ENCODE results near the gene CHI3L2. TPM values are rescaled to one million over a fixed set of nuclear protein-coding genes. Genes with fewer than 3 reads are reported as not detected.

Gene CHI3L2
- total and polyA plus RNA-seq, 12 donors = 0.78 to 9.4 (median 2.4) TPM; not detected in 1

- H3K9me3 ChIP-seq = no peaks in the 10 kb centered on the region
- 72 to 79% methylated on average over 5 of the region's 5 CpGs for WGBS, 2 donors
- TF ChIP-seq CTCF (IDR thresholded peaks at IDR 0.05) = no peak
- ATAC-seq (no peak), DNase-seq (no peak)
- H3K27me3 ChIP-seq = no peaks in the 10 kb centered on the region
- intact Hi-C loops (cut with DNase I) = loop anchor here in 1 of 10 donors (5.0 kb wide), 1 partner anchor 185 kb away; no protein-coding TSS in a partner anchor
- peak overlapping the region in 1 of 10 donors; percentile 81 for H3K27ac ChIP-seq
- no peak overlapping the region for H3K4me3 ChIP-seq
- H3K36me3 ChIP-seq = no peaks in the 10 kb centered on the region
- H3K4me1 ChIP-seq = peaks cover 0 to 91% (median 4%) of the 10 kb centered on the region in 9 donors
Observed at GRCh38 chr1:111217183-111217910, 10.2 kb upstream of the CHI3L2 start.

GRCh38 chr1:111218701-111219556 lies 8.6 kb upstream of the CHI3L2 start:
- H3K9me3 ChIP-seq = no peaks in the 10 kb centered on the region
- no peak overlapping the region for H3K4me3 ChIP-seq
- intact Hi-C loops (cut with DNase I) = loop anchor here in 1 of 10 donors (5.0 kb wide), 1 partner anchor 183 kb away; no protein-coding TSS in a partner anchor
- no peaks in the 10 kb centered on the region for H3K27me3 ChIP-seq
- peak overlapping the region in 1 of 10 donors; percentile 81 for H3K27ac ChIP-seq
- H3K36me3 ChIP-seq = no peaks in the 10 kb centered on the region
- WGBS, 2 donors = 86 to 89% methylated on average over 8 of the region's 8 CpGs
- TF ChIP-seq CTCF (IDR thresholded peaks at IDR 0.05) = no peak
- H3K4me1 ChIP-seq = peaks cover 0 to 92% (median 4%) of the 10 kb centered on the region in 9 donors
- ATAC-seq (no peak), DNase-seq (no peak)

- intact Hi-C loops (cut with DNase I) = loop anchor here in 8 of 10 donors (5.0 to 10.0 kb wide), 5 partner anchors 105 to 553 kb away; no protein-coding TSS in a partner anchor
- no peak for DNase-seq
- no peaks in the 10 kb centered on the region for H3K9me3 ChIP-seq
- TF ChIP-seq CTCF (IDR thresholded peaks at IDR 0.05) = no peak
- peak in 1 of 8 donors; percentile 44 for ATAC-seq
- peaks cover 0 to 84% (median 4%) of the 10 kb centered on the region in 9 donors for H3K4me1 ChIP-seq
- H3K36me3 ChIP-seq = no peaks in the 10 kb centered on the region
- 51 to 58% methylated on average over 5 of the region's 5 CpGs for WGBS, 2 donors
- no peak overlapping the region for H3K4me3 ChIP-seq
- no peaks in the 10 kb centered on the region for H3K27me3 ChIP-seq
- peak overlapping the region in 1 of 10 donors; percentile 81 for H3K27ac ChIP-seq
Observed at GRCh38 chr1:111219557-111220286, 7.8 kb upstream of the CHI3L2 start.

All from heart right ventricle (tissue), 16 donors.